HepG2 (cell line): ENCODE measurements around the gene ZC3H7B. TPM values are rescaled to one million over a fixed set of nuclear protein-coding genes. Genes with fewer than 3 reads are reported as not detected.

ENCODE experiments used
- ATAC-seq: fragments of 200-7000 bp; cut with Tn5 transposase; 3 replicates; pipeline ENCODE4 v1.9.1; 2020; ENCODE audit warnings: mild to moderate bottlenecking, moderate library complexity
- BruUV-seq: library from RNA; stranded (reverse); fragments of 400-500 nt; replicated peaks from 2 replicates; lab custom pipeline; 2021; lab: Mats Ljungman, UMichigan
- CTCF ChIA-PET: fragments of 300-600 bp; formaldehyde crosslinking; extraction: SDS; loops from one replicate; lab custom pipeline; 2021; ENCODE audit warnings: low total read pairs, inconsistent platforms, low intra/inter-chr PET ratio; lab: Yijun Ruan, JAX
- POLR2A ChIA-PET: fragments of 350-600 bp; sonication (Branson Sonifier 250); formaldehyde crosslinking; loops from one replicate; lab custom pipeline; 2020; ENCODE audit warnings: antibody characterized with exemption, inconsistent platforms; lab: Yijun Ruan, JAX
- DNase-seq: peaks from one replicate; pipeline ENCODE4 v3.0.0-alpha.2; 2015; ENCODE audit warnings: low spot score
- FAIRE-seq: peaks from 3 replicates; lab custom pipeline; 2011; peaks lifted over from hg19 to GRCh38; lab: Jason Lieb, UNC
- H2AFZ ChIP-seq: one replicate; pipeline ENCODE4 v1.6.1; 2011; ENCODE audit warnings: low read length, inconsistent platforms
- H3K27ac ChIP-seq: fragments of 300-600 bp; 3 replicates; pipeline ENCODE4 v1.8.0; 2011; ENCODE audit warnings: mixed run types, mild to moderate bottlenecking, mixed read lengths, low read length, inconsistent platforms; ENCODE audit not compliant: insufficient read depth; ENCODE audit errors: extremely low read length
- H3K27me3 ChIP-seq, 2 experiments: fragments of 200-600 bp in 1 of 2; 2 replicates in 1 of 2; 3 replicates in 1 of 2; pipeline versions ENCODE4 v1.6.0 to v1.8.0; 2011; ENCODE audit warnings: low read length in 2 of 2, mild to moderate bottlenecking in 2 of 2, moderate library complexity in 2 of 2, inconsistent platforms in 1 of 2; ENCODE audit not compliant: insufficient read depth in 2 of 2, control insufficient read depth in 1 of 2
- H3K36me3 ChIP-seq, 2 experiments: fragments of 200-600 bp in 1 of 2; replicated peaks in 1 of 2; 2 replicates in 1 of 2; 3 replicates in 1 of 2; pipeline versions ENCODE4 v1.5.1 to v1.8.0; 2011; ENCODE audit warnings: low read length in 2 of 2, inconsistent platforms in 1 of 2; ENCODE audit not compliant: insufficient read depth in 2 of 2, control insufficient read depth in 1 of 2
- H3K4me1 ChIP-seq: 2 replicates; pipeline ENCODE4 v1.5.1; 2012; ENCODE audit warnings: low read length, inconsistent platforms; ENCODE audit not compliant: insufficient read depth
- H3K4me2 ChIP-seq: 2 replicates; pipeline ENCODE4 v1.6.0; 2011; ENCODE audit warnings: low read depth, low read length, inconsistent platforms
- H3K4me3 ChIP-seq, 3 experiments: fragments of 200-600 bp in 1 of 3; sonication (generic), shearing (Covaris generic) in 1 of 3; replicated peaks in 1 of 3; 2 replicates each; pipeline ENCODE4 v1.5.1; 2011 to 2016; ENCODE audit warnings: low read length in 3 of 3, inconsistent platforms in 2 of 3, low read depth in 2 of 3, mild to moderate bottlenecking in 2 of 3, control low read depth in 1 of 3, mixed read lengths in 1 of 3; ENCODE audit not compliant: insufficient read depth in 1 of 3
- H3K79me2 ChIP-seq: one replicate; pipeline ENCODE4 v1.6.1; 2011; ENCODE audit warnings: low read length, inconsistent platforms; ENCODE audit not compliant: insufficient read depth
- H3K9ac ChIP-seq: 2 replicates; pipeline ENCODE4 v1.6.0; 2011; ENCODE audit warnings: mild to moderate bottlenecking, low read depth, low read length, inconsistent platforms; ENCODE audit not compliant: insufficient read depth
- H3K9me3 ChIP-seq: 2 replicates; pipeline ENCODE4 v1.5.1; 2012; ENCODE audit warnings: mild to moderate bottlenecking, low read length
- H4K20me1 ChIP-seq: 2 replicates; pipeline ENCODE4 v1.6.0; 2011; ENCODE audit warnings: inconsistent platforms, mild to moderate bottlenecking, low read length, moderate library complexity; ENCODE audit not compliant: insufficient read depth
- ELF3 ChIP-seq: IDR thresholded peaks from 2 replicates; pipeline ENCODE4 v1.6.1; 2016; ENCODE audit warnings: missing genetic modification reagents, missing compliant biosample characterization
- ZNF687 ChIP-seq: sonication (generic); formaldehyde crosslinking; IDR thresholded peaks from 2 replicates; pipeline ENCODE4 v1.5.1; 2020; ENCODE audit warnings: mild to moderate bottlenecking, missing genetic modification reagents, moderate library complexity
- ZNF879 ChIP-seq: sonication (generic); formaldehyde crosslinking; IDR thresholded peaks from 2 replicates; pipeline ENCODE4 v1.8.1; 2023; ENCODE audit warnings: missing genetic modification reagents
- WGBS: methylation state at CpG from one replicate; pipeline ENCODE4 v1.1.6; 2017; ENCODE audit warnings: low lambda C conversion rate; 5-methylcytosine and 5-hydroxymethylcytosine counted together
- in situ Hi-C: cut with HindIII; loops from 2 replicates; pipeline ENCODE4 v1.10.0; 2017; ENCODE audit warnings: low pct_unique_long_range_greater_than_20kb; ENCODE audit not compliant: extremely low pct_ligation_motif_present
- intact Hi-C: fragments of 100-400 bp; cut with micrococcal nuclease; formaldehyde crosslinking; loops from one replicate; pipeline ENCODE4 v1.10.0; 2022; ENCODE audit not compliant: unreplicated experiment
- polyA plus RNA-seq, 8 experiments: library from polyadenylated mRNA; depleted of rRNA in 3 of 8; stranded (reverse) in 7 of 8; unstranded in 1 of 8; fragments of >200 nt; fragmentation: Illumina TruSeq in 4 of 8; extraction: Trizol in 4 of 8; gene quantifications; 2 replicates each; pipeline versions ENCODE4 v1.2.1 to v1.2.3, GENCODE V29; 2011 to 2016; ENCODE audit warnings: low read depth in 4 of 8, missing spikeins in 1 of 8, mixed read lengths in 1 of 8; ENCODE audit not compliant: insufficient read depth in 1 of 8
- total RNA-seq, 5 experiments: library from RNA; depleted of rRNA; stranded (reverse); fragments of >200 nt; fragmentation: Illumina TruSeq; extraction: Trizol; gene quantifications; 2 replicates each; pipeline ENCODE4 v1.2.3, GENCODE V29; 2016; ENCODE audit warnings: low read depth in 1 of 5

The ZC3H7B gene
- total and polyA plus RNA-seq, 2 of the 13 experiments (the other 11 are each of a cell fraction or from before 2014, with no cell fraction given) = 26.4 to 37.2 TPM

GRCh38 chr22:41352058-41352457 is 50.7 kb downstream of the ZC3H7B start:
- H3K27ac ChIP-seq = no peak overlapping the region
- no peaks in the 10 kb centered on the region for H3K4me1 ChIP-seq
- H3K9ac ChIP-seq = no peak overlapping the region
- no peak overlapping the region for H2AFZ ChIP-seq
- no TSS peak for BruUV-seq
- H3K4me3 ChIP-seq = no peak overlapping the region
- ChIA-PET POLR2A (no interaction called here), CTCF (no interaction called here)
- intact Hi-C loops (no loop called here), in situ Hi-C loops (no loop called here)
- ATAC-seq = no peak
- H4K20me1 ChIP-seq = no peaks in the 10 kb centered on the region
- TF ChIP-seq ELF3 (peak; percentile 39; the same call in 1 of the 2 replicates), ZNF687 (CRISPR knock-in tag) (no peak), ZNF879 (no peak)
- FAIRE-seq = no peak
- no peaks in the 10 kb centered on the region for H3K79me2 ChIP-seq
- H3K4me2 ChIP-seq = no peak overlapping the region
- no peaks in the 10 kb centered on the region for H3K27me3 ChIP-seq
- DNase-seq = no peak
- peaks cover 46 to 92% of the 10 kb centered on the region in 2 experiments for H3K36me3 ChIP-seq
- WGBS = 90% methylated on average over 6 of the region's 6 CpGs
- H3K9me3 ChIP-seq = no peaks in the 10 kb centered on the region
